NCI-H1694 treated with DMSO at 0.1 percent for 48 hours (cell line): Measurements from ENCODE around the gene SAC3D1.

ENCODE experiments used
- DNase-seq: peaks from one replicate; lab custom pipeline; 2025; lab: John Stamatoyannopoulos, UW

SAC3D1 gene

DNA sequence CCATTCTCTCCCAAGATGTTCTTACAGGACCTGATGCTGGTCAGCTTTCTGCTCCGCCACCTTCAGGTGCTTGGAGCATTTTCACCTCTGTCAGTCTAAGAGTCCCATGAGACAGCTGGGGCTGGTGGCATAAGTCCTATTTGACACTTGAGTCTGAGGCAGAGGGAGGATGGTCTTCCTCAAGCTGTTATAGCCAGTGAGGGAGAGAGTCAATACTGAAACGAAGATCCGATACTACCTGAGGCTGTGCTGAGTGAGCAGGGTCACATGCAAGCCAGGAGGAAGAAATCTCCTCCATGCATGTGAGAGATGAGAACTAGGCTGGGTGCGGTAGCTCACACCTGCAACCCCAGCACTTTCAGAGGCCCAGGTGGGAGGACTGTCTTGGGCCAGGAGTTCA, 48.6 kb downstream of the SAC3D1 start:
- DNase-seq: no peak

DNA sequence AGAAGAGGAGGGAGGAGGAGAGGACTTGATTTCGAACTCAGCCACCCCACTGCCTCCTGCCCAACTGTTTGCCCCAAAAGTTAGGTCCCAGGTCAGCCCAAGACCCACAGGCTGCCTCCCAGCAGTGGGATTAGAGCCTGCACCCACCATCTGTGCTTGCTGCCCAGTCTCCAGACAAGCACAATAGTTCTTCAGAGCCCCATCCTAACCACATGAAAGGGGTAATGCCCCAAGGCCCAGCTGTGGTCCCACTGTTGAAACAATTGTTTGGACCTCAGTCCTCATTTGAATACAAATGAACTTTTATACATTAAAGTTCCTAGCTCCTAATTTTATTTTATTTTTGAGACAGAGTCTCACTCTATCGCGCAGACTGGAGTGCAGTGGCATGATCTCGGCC, 49.6 kb downstream of the SAC3D1 start:
- DNase-seq: no peak
